Keratinocyte (primary cell): ENCODE data around the gene CPEB3. TPM values are rescaled to one million over a fixed set of nuclear protein-coding genes. Genes with fewer than 3 reads are reported as not detected.
A peak's percentile ranks its signal among the peaks of the same experiment; 100 is the strongest.

Experiments used
- DNase-seq: peaks from one replicate; pipeline ENCODE4 v3.0.0-alpha.2; 2011; ENCODE audit warnings: low read depth, missing footprints, low spot score
- FAIRE-seq: peaks from 2 replicates; lab custom pipeline; 2011; peaks lifted over from hg19 to GRCh38; lab: Jason Lieb, UNC
- H2AFZ ChIP-seq: 2 replicates; pipeline ENCODE4 v1.6.0; 2012; ENCODE audit warnings: low read length, control low read depth, inconsistent platforms; ENCODE audit not compliant: control insufficient read depth
- H3K27ac ChIP-seq: 2 replicates; pipeline ENCODE4 v1.5.1; 2011; ENCODE audit warnings: low read length; ENCODE audit not compliant: control insufficient read depth, insufficient read depth
- H3K27me3 ChIP-seq: 3 replicates; pipeline ENCODE4 v1.6.0; 2011; ENCODE audit warnings: low read length; ENCODE audit not compliant: control insufficient read depth, insufficient read depth; ENCODE audit errors: extremely low read depth
- H3K36me3 ChIP-seq, 2 experiments: 2 replicates in 1 of 2; 3 replicates in 1 of 2; pipeline ENCODE4 v1.5.1; 2011; ENCODE audit warnings: low read length in 2 of 2, mild to moderate bottlenecking in 1 of 2; ENCODE audit not compliant: control insufficient read depth in 2 of 2, insufficient read depth in 2 of 2; ENCODE audit errors: extremely low read depth in 1 of 2
- H3K4me1 ChIP-seq: 3 replicates; pipeline ENCODE4 v1.5.1; 2011; ENCODE audit warnings: low read length; ENCODE audit not compliant: control insufficient read depth, insufficient read depth; ENCODE audit errors: extremely low read depth
- H3K4me2 ChIP-seq: 3 replicates; pipeline ENCODE4 v1.6.0; 2011; ENCODE audit warnings: low read depth, low read length; ENCODE audit not compliant: control insufficient read depth, insufficient read depth; ENCODE audit errors: extremely low read depth
- H3K4me3 ChIP-seq, 3 experiments: fragments of 200-600 bp in 1 of 3; sonication (generic) in 1 of 3; 2 replicates in 2 of 3; 3 replicates in 1 of 3; pipeline ENCODE4 v1.5.1; 2011 to 2016; ENCODE audit warnings: low read length in 3 of 3, mild to moderate bottlenecking in 3 of 3, control low read depth in 2 of 3, inconsistent platforms in 1 of 3, low read depth in 1 of 3, mixed read lengths in 1 of 3, mixed run types in 1 of 3, moderate library complexity in 1 of 3; ENCODE audit not compliant: control insufficient read depth in 2 of 3, insufficient read depth in 2 of 3; ENCODE audit errors: extremely low read depth in 1 of 3
- H3K79me2 ChIP-seq: 2 replicates; pipeline ENCODE4 v1.6.0; 2012; ENCODE audit warnings: low read length; ENCODE audit not compliant: control insufficient read depth, insufficient read depth
- H3K9ac ChIP-seq: 3 replicates; pipeline ENCODE4 v1.6.0; 2011; ENCODE audit warnings: low read length; ENCODE audit not compliant: control insufficient read depth, insufficient read depth; ENCODE audit errors: extremely low read depth
- H3K9me1 ChIP-seq: 3 replicates; pipeline ENCODE4 v1.6.0; 2011; ENCODE audit warnings: low read length; ENCODE audit not compliant: control insufficient read depth, insufficient read depth; ENCODE audit errors: extremely low read depth
- H3K9me3 ChIP-seq: 2 replicates; pipeline ENCODE4 v1.5.1; 2012; ENCODE audit warnings: low read depth, low read length; ENCODE audit not compliant: control insufficient read depth
- H4K20me1 ChIP-seq: 3 replicates; pipeline ENCODE4 v1.6.0; 2011; ENCODE audit warnings: low read length; ENCODE audit not compliant: control insufficient read depth, insufficient read depth; ENCODE audit errors: extremely low read depth
- CTCF ChIP-seq, 3 experiments: IDR thresholded peaks in 1 of 3; conservative IDR thresholded peaks in 1 of 3; optimal IDR thresholded peaks in 1 of 3; 2 replicates in 2 of 3; 3 replicates in 1 of 3; pipeline versions ENCODE3 to v1.5.1; 2011; ENCODE audit warnings: low read length in 3 of 3, mild to moderate bottlenecking in 3 of 3, moderate library complexity in 2 of 3, control low read depth in 1 of 3, inconsistent platforms in 1 of 3; ENCODE audit not compliant: insufficient read depth in 2 of 3; ENCODE audit errors: extremely low read depth in 1 of 3
- EZH2 ChIP-seq: IDR thresholded peaks from one replicate; pipeline ENCODE4 v1.6.1; 2012; ENCODE audit warnings: inconsistent platforms, mild to moderate bottlenecking, low read length, moderate library complexity
- dilution Hi-C: fragments of 300-500 bp; cut with MboI; formaldehyde crosslinking; loops from one replicate; pipeline ENCODE4 v1.7.0; 2020; ENCODE audit warnings: low sequenced_read_pairs; ENCODE audit not compliant: extremely low pct_ligation_motif_present
- polyA plus RNA-seq, 5 experiments: library from polyadenylated mRNA; depleted of rRNA in 3 of 5; stranded (reverse) in 3 of 5; stranded (forward) in 1 of 5; unstranded in 1 of 5; fragments of >200 nt; gene quantifications; 1 replicate in 1 of 5; 2 replicates in 3 of 5; 3 replicates in 1 of 5; pipeline versions ENCODE4 v1.2.1 to v1.2.3, GENCODE V29; 2011 to 2012; ENCODE audit warnings: missing spikeins in 2 of 5, low read depth in 1 of 5, low replicate concordance in 1 of 5

CPEB3 gene
- polyA plus RNA-seq, 1 donor (not counting 4 experiments of a cell fraction or from before 2014, with no cell fraction given) = 0.47 TPM

DNA sequence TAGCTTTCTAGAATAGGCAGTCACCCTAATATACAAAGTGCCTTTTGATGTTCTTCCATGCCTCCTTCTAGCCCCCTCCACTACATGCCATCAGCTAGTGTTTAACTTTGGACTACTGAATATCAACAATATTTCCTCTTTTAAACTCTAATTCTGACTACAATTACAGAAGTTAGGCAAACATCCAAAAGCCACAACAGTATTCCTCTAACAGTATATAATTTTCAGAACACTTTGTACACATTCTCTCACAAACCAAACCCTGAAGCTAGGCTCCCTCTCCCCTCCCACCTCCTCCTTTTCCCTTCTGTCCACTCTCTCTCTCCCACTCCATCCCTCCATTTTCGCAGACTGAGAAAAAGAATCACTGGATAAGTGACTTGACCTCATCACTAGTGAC, 59.7 kb downstream of the CPEB3 start:
- Histone ChIP-seq H3K4me1 (peaks cover 8% of the 10 kb centered on the region), H3K4me2 (no peak overlapping the region), H3K27ac (no peak overlapping the region), H3K9me3 (no peaks in the 10 kb centered on the region), H3K9ac (no peak overlapping the region), H4K20me1 (no peaks in the 10 kb centered on the region), H3K79me2 (no peaks in the 10 kb centered on the region), H2AFZ (no peak overlapping the region), H3K27me3 (no peaks in the 10 kb centered on the region), H3K4me3 (no peak overlapping the region), H3K9me1 (no peaks in the 10 kb centered on the region), H3K36me3 (no peaks in the 10 kb centered on the region)
- DNase-seq = no peak
- no peak for FAIRE-seq
- TF ChIP-seq EZH2 = no peak
- no peak for TF ChIP-seq CTCF (optimal IDR thresholded peaks at IDR 0.05 in 1 of 3, IDR thresholded peaks at IDR 0.05 in 1 of 3, conservative IDR thresholded peaks at IDR 0.05 in 1 of 3; ENCODE audit: extremely low read depth in 1 of 3, insufficient read depth in 2 of 3, low read length in 3 of 3)
- dilution Hi-C loops = no loop called here

GRCh38 chr10:92222603-92223262, 68.1 kb downstream of the CPEB3 start:
- no peaks in the 10 kb centered on the region for H4K20me1 ChIP-seq
- no peak for TF ChIP-seq EZH2
- TF ChIP-seq CTCF (optimal IDR thresholded peaks at IDR 0.05 in 1 of 3, IDR thresholded peaks at IDR 0.05 in 1 of 3, conservative IDR thresholded peaks at IDR 0.05 in 1 of 3; ENCODE audit: extremely low read depth in 1 of 3, insufficient read depth in 2 of 3, low read length in 3 of 3) = no peak
- peak overlapping the region; percentile 90 for H3K4me2 ChIP-seq
- H3K9ac ChIP-seq = peak overlapping the region; percentile 43
- DNase-seq (no peak), FAIRE-seq (peak; percentile 94)
- H3K9me1 ChIP-seq = no peaks in the 10 kb centered on the region
- H3K4me1 ChIP-seq = peaks cover 13% of the 10 kb centered on the region
- H3K36me3 ChIP-seq = no peaks in the 10 kb centered on the region
- H3K27ac ChIP-seq = peak overlapping the region; percentile 81
- H2AFZ ChIP-seq = no peak overlapping the region
- no peaks in the 10 kb centered on the region for H3K27me3 ChIP-seq
- dilution Hi-C loops = no loop called here
- H3K9me3 ChIP-seq = no peaks in the 10 kb centered on the region
- H3K79me2 ChIP-seq = no peaks in the 10 kb centered on the region
- H3K4me3 ChIP-seq = peak overlapping the region in 2 of 3 experiments; percentile 32 to 43
